GM11168 (cell line): ENCODE data around the gene AHR.

Source experiments
- in situ Hi-C: fragments of 300-500 bp; cut with MboI; formaldehyde crosslinking; loops from one replicate; pipeline ENCODE4 v1.12.0; 2022; ENCODE audit warnings: low sequenced_read_pairs; ENCODE audit not compliant: unreplicated experiment

The AHR gene

DNA sequence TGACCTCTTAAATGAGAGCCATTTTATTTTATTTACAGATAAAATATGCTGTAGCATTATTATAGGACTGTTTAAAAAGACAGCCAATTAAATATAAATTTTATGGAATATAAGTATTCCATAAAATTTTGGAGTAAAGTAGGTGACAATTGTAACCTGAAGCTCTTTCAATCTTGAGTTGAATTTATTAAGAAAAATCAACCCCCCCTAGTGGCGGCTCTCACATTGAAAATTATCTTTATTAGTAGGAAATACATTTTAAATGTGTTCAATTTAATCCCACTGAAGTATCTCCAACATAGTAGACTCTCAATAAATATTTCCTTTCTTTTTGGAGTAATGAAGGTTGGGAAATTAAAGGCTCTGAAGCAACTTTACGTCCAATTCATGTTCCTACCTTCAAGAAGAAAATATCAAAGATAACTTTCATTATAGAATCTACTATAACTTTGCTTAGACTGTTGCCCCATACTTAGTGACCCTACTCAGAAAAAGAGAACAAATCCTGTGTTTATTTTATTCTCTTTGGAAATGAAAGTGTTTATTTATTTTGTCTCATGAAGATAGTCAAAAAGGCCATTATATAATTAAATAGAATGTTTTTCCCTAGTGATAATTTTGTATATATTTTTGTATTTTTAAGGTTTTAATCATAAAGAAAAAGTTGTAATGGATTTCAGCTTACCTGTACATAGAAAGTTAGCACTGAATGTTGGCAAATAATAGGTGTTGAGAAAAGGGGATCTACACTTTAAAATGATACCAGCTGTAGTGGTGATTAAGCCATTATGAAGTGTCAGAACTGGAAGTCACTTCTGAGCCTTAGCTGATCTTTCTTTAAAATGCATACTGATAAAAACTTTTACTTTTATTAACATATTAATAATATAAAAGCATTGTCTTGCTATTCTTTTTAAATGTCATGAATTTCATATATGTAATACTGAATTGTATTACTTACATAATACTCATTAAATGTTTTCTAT, 3.3 kb downstream of the AHR start:
- in situ Hi-C loops: loop anchor here (5.0 to 10.0 kb wide), 2 partner anchors 233 to 314 kb away; no protein-coding TSS in a partner anchor

- in situ Hi-C loops: loop anchor here (5.0 to 10.0 kb wide), 2 partner anchors 232 to 315 kb away; no protein-coding TSS in a partner anchor
Observed at GRCh38 chr7:17302575-17303142, 4.2 kb downstream of the AHR start.

DNA sequence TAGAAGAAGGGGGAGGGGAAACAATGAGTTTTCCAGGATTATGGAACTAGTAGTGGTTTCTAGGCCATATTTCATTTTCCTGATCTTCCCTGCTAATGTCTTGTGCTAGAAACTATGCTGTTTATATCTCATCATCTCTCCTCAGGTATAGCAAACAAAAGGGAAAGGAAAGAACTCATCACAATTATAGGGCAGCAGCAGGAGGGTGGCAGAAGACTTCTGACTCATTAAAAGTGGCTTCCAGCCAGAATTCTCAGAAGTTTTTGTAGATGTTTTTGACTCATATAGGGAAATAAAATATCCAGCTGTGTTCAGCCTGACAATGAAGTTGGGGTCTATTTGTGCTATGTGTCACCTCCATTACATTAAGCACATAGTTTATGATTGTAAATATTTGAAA, 6.5 kb downstream of the AHR start:
- in situ Hi-C loops: loop anchor here (5.0 to 10.0 kb wide), 2 partner anchors 230 to 318 kb away; no protein-coding TSS in a partner anchor

- in situ Hi-C loops: loop anchor here (10.0 kb wide), 1 partner anchor 229 kb away; no protein-coding TSS in a partner anchor
Observed at GRCh38 chr7:17305387-17306171, 7.1 kb downstream of the AHR start.

DNA sequence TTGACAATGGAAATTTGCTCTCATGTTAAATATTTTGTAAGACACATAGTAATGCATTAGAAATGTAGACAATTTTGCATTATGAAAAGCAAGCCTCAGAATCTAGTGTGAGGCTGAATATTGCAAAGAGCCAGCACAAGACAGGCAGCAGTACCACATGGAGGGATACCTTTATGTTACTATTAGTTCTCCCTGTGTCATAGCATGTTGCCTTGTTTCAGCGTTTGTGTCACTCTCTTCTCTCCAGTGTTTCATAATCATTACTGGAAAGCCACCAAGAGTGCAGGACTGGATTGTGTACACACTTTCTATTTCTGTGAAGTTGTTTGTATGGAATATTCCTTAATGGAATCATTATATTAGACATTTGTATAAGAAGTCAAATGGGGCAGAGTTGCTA, 8.5 kb downstream of the AHR start:
- in situ Hi-C loops: loop anchor here (10.0 kb wide), 1 partner anchor 228 kb away; no protein-coding TSS in a partner anchor

DNA sequence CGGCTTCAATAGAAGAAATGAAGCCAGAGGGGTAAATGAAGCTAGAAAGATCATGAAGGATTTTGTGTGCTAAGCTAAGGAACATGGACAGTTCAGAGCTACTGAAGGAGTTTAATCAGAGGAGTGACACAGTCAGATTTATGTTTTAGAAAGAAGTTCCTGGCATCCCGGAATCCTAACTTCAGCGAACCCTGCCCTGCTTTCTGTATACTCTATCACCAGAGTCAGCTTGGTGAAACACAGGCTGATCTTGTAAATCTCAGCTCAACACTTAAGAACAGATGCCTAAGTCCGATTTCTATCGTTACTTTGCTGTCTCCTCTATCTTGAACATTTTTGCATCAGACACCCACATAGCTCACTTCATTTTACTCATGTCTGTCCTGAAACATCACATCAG, 9.1 kb downstream of the AHR start:
- in situ Hi-C loops: loop anchor here (10.0 kb wide), 1 partner anchor 227 kb away; no protein-coding TSS in a partner anchor

DNA sequence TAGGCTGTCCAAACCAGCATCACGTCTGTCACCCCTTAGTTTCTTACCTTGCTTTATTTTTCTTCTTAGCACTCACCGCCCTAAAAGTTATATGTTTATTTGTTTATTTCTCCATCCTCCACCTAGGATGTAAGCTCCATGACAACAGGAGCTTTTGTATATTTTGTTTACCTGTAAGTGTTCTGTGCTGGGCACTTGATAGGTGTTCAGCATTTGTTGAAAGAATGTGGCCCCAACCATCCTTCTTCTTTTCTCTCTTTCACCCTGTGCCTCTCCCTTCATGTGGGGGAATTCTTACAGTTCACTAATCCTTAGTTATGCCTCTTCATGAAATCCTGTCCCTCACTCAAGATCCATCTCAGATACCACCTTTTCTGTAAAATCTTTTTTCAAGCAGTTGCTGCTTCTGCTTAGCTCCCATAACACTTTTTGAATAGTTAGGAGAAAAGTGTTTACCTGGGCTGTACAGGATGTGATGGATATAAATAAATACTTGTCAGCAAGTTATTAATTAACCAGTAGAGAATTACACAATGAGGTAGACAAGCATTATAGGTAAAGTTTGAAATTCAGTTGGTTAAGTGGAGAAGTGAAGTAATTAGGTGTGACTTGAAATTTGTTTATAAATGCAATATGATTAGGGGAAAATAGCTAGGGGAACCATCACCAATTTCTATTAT, 9.7 kb downstream of the AHR start:
- in situ Hi-C loops: loop anchor here (10.0 kb wide), 1 partner anchor 227 kb away; no protein-coding TSS in a partner anchor

DNA sequence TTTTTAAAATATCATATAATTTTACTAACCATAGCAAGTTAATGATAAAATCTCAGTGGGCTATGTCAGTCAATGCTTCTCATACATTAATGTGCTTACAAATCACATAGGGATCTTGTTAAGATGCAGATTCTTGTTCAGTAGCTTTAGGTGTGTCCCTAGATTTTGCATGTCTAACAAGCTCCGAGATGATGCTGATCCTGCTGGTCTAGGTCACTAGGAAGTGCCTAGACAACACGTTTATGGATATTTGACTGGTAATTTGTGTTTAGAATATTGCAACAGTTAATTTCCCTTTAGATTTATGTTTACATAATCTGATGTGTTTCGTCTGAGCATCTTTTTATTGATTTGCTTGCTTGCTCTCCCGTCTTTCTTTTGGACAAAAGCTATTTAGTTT, 12.7 kb downstream of the AHR start:
- in situ Hi-C loops: no loop called here

- in situ Hi-C loops: no loop called here
Observed at GRCh38 chr7:17311952-17312351, 13.5 kb downstream of the AHR start.

DNA sequence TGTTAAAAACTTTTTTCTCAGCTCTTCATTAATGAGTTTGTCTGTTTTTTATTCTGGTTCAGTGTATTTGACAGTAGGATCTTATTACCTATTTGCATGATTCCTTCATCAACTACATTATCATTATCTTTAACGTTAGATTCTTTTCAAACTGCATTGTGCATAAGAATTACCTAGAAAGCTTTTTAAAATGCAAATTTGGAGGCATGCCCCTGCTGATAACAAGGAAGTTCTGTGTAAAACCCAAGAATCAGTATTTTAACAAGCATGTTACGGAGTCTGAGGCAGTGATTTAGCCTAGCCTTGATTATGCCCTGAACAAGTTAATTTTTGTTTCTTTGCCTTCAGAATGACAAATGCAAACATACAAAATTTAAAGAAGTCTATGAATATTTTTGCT, 14.2 kb downstream of the AHR start:
- in situ Hi-C loops: no loop called here

DNA sequence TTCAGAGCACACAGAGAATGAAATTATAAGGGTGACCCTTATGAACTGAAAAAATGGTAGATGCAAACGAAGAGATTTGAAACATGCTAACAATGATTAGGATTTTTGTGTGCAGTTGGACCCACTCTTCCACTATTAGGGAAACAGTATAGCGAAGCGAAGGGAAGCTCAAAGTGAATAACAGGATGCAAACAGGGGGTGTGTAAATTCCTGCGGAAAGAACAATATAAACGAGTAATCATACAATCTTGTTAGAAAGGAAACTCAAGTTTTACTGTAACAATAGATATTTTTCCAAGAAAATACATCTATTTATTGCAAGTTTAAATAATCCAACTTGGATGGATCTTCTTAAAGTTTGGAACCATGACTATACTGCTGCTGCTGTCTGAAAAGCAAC, 14.7 kb downstream of the AHR start:
- in situ Hi-C loops: no loop called here

- in situ Hi-C loops: no loop called here
Observed at GRCh38 chr7:17315974-17316373, 17.5 kb downstream of the AHR start.

- in situ Hi-C loops: no loop called here
Observed at GRCh38 chr7:17318146-17318545, 19.7 kb downstream of the AHR start.

DNA sequence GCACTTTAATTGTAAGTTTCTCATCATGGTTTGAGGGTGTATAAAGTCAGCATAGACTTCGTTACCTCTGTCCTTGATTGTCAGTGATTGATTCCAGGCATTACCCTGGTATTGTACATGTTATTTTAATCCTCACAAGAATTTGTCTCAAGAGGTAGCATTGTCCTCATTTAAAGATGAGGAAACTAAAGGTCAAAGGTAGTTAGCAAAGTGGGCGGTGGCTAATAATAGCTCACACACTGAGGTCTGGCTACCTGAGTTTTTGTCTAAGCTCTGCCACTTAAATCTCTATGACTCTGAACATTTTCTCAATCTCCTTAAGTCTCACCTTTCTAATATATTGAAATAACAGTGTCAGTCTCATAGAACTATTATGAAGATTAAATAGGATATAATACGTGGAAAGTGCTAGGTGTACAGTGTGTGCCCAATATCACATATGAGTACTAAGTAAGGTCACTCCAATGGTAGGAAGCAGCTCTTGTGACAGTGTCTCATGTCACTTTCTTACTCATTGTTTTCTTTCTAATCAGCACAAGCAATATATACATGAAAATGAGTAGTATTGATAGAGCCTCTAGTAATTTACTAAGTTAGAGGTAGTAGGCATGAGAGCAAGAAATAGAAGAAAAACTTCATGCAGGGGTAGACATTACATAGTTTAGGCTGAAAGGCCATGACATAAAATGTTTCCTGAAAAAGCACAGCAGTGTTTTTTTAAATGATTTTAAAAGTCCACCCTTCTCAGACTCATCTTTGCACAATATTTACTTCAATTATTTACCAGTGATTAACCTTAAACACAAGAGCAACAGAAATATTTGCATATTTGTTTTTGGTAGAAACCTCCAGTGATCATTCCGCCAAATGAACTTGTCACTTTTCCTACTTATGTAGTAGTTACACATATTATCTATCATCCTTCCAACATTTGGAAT, 21.0 kb downstream of the AHR start:
- in situ Hi-C loops: no loop called here

DNA sequence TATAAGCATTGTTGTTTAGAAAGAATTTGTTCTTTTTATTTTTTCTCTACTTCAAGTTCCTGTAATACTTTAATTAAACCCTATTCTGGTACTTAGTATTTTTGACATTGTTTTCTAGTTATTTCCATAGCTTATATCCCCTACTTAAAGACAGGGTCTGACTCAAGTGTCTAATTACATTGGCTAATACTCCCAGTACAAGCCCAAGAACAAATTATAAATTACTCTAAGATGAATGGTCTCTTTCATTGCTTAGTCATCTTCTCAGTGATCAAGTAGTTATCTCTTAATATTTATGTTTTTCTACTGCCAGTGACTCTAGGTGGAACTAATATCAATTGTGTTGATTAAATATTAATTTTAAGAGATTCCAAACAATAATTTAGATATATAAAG, 21.6 kb downstream of the AHR start:
- in situ Hi-C loops: no loop called here

DNA sequence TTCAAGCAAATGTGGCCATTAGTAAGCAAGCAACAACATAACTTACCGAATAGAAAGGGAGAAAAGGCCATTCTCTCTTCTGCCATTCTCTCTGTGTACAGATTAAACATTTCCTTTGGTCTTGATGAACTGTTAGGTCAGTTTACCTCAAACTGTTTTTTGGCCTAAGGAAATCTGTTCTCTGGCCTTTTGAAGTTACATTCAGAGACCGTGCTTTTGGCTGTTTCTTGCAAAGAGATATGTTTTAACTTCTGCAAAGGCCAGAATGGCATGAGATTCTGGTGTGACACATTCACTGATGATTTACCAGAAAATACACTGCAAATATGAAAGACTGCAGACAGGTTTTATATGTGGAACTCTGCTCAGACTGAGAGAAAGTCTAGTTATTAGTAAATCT, 22.2 kb downstream of the AHR start:
- in situ Hi-C loops: no loop called here

GRCh38 chr7:17325364-17325763, 26.9 kb downstream of the AHR start:
- in situ Hi-C loops: no loop called here

GRCh38 chr7:17326378-17326777, 27.9 kb downstream of the AHR start:
- in situ Hi-C loops: no loop called here

DNA sequence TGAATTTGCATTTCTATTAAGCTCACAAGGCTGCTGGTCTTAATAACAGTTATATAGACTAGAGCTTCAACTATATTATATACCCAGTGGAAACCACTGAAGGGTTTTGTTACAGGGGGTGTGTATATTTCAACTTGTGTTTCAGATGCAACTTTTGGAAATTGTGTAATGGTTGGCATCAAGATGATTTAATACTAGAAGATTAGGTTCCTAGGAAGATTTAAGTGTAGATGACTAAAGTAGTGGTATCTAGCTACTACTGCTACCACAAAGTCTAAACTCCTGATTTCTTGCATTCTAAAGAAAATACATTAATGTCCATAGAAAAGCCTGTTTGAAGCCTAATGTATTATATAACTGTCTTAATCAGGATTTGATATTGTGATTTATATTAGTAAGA, 30.2 kb downstream of the AHR start:
- in situ Hi-C loops: no loop called here
